KMS-11 (cell line): ENCODE measurements around the gene GARIN5B.
"Not testable (repeated sequence)": the region's sequence is repeated elsewhere in the genome, so short reads cannot be mapped to it uniquely, and the experiment has no call there.

Experiments used
- H2AFZ ChIP-seq: fragments of 200-600 bp; sonication (generic); 2 replicates; pipeline ENCODE4 v1.6.1; 2016; ENCODE audit warnings: antibody characterized with exemption, mixed run types, low read depth
- H3K27ac ChIP-seq: fragments of 200-600 bp; sonication (generic); 2 replicates; pipeline ENCODE4 v1.6.1; 2016; ENCODE audit warnings: mild to moderate bottlenecking, mixed run types
- H3K27me3 ChIP-seq: fragments of 200-600 bp; sonication (generic); 2 replicates; pipeline ENCODE4 v1.6.1; 2017; ENCODE audit warnings: mild to moderate bottlenecking, low read depth, mixed run types, moderate library complexity; ENCODE audit not compliant: insufficient read depth
- H3K36me3 ChIP-seq: fragments of 200-600 bp; sonication (generic); 2 replicates; pipeline ENCODE4 v1.6.1; 2017; ENCODE audit warnings: mild to moderate bottlenecking, mixed run types; ENCODE audit not compliant: insufficient read depth
- H3K4me1 ChIP-seq: fragments of 200-600 bp; sonication (generic); 2 replicates; pipeline ENCODE4 v1.6.1; 2016; ENCODE audit warnings: mild to moderate bottlenecking, low read depth, mixed run types; ENCODE audit not compliant: poor library complexity, severe bottlenecking
- H3K4me2 ChIP-seq: fragments of 200-600 bp; sonication (generic); 2 replicates; pipeline ENCODE4 v1.7.0; 2016; ENCODE audit warnings: mild to moderate bottlenecking, mixed run types
- H3K4me3 ChIP-seq: fragments of 200-600 bp; sonication (generic); IDR thresholded peaks from 2 replicates; pipeline ENCODE4 v1.6.1; 2017; ENCODE audit warnings: low read depth, low read length, mixed read lengths; ENCODE audit not compliant: insufficient read depth
- H3K79me2 ChIP-seq: fragments of 200-600 bp; sonication (generic); 2 replicates; pipeline ENCODE4 v1.6.1; 2016; ENCODE audit warnings: low read depth, mixed run types; ENCODE audit not compliant: insufficient read depth
- H3K9ac ChIP-seq: fragments of 200-600 bp; sonication (generic); 2 replicates; pipeline ENCODE4 v1.6.1; 2016; ENCODE audit warnings: mild to moderate bottlenecking, mixed run types
- H4K20me1 ChIP-seq: fragments of 200-600 bp; sonication (generic); 2 replicates; pipeline ENCODE4 v1.6.1; 2016; ENCODE audit warnings: mild to moderate bottlenecking, mixed run types; ENCODE audit not compliant: insufficient read depth
- TF ChIP-seq, protein P1 (sequence below): fragments of 200-600 bp; sonication (generic); conservative IDR thresholded peaks from 2 replicates; pipeline ENCODE4 v1.6.1; 2017; ENCODE audit warnings: low read depth, mild to moderate bottlenecking, antibody characterized with exemption, low read length, moderate library complexity, mixed read lengths

GARIN5B gene

DNA sequence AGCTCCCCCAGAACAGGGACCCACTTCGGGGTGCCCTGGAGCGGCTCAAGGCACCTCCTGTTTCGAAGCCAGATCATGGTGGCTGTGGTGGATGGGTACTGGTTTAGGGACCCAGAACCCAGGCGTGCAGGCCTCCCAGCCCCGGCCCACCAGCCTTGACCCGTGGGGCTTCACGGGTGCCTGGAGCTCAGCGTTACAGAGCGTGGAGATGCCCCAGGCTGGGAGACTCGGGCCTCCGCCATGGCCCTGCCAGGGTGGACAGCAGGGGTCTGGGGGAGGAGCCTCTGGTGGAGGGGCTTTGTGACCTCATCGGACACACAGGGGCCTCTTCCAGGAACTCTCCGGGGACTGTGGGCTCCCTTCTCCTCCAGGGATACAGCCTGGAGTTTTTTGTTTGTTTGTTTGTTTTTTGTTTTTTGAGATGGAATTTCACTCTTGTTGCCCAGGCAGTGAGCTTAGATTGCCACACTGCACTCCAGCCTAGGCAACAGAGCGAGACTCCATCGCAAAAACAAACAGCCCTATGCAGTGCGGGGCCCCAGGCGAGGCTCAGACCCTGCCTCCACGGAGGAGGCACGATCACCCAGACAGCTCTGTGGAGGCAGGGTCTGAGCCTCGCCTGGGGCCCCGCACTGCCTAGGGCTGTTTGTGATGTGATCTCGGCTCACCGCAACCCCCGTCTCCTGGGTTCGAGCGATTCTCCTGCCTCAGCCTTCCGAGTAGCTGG lies at the start of gene GARIN5B:
Gene GARIN5B (minus strand): TSS at position 271 of the 727 bp plus-strand sequence. CDS start 194 bp downstream, at position 77.
- no peak within 1 kb of the TSS for H3K9ac ChIP-seq
- no peak within 1 kb of the TSS for H3K4me3 ChIP-seq
- H3K79me2 ChIP-seq = no peaks in the 10 kb centered on the region
- TF ChIP-seq, protein P1, sequence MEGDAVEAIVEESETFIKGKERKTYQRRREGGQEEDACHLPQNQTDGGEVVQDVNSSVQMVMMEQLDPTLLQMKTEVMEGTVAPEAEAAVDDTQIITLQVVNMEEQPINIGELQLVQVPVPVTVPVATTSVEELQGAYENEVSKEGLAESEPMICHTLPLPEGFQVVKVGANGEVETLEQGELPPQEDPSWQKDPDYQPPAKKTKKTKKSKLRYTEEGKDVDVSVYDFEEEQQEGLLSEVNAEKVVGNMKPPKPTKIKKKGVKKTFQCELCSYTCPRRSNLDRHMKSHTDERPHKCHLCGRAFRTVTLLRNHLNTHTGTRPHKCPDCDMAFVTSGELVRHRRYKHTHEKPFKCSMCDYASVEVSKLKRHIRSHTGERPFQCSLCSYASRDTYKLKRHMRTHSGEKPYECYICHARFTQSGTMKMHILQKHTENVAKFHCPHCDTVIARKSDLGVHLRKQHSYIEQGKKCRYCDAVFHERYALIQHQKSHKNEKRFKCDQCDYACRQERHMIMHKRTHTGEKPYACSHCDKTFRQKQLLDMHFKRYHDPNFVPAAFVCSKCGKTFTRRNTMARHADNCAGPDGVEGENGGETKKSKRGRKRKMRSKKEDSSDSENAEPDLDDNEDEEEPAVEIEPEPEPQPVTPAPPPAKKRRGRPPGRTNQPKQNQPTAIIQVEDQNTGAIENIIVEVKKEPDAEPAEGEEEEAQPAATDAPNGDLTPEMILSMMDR = no peak
- H3K4me2 ChIP-seq = no peak within 1 kb of the TSS
- peaks cover 47% of the 10 kb centered on the region; the same call in 1 of the 2 replicates for H3K27me3 ChIP-seq
- no peak within 1 kb of the TSS for H3K27ac ChIP-seq
- no peaks in the 10 kb centered on the region for H4K20me1 ChIP-seq
- no peaks in the 10 kb centered on the region for H3K4me1 ChIP-seq
- no peak within 1 kb of the TSS for H2AFZ ChIP-seq
- no peaks in the 10 kb centered on the region for H3K36me3 ChIP-seq

DNA sequence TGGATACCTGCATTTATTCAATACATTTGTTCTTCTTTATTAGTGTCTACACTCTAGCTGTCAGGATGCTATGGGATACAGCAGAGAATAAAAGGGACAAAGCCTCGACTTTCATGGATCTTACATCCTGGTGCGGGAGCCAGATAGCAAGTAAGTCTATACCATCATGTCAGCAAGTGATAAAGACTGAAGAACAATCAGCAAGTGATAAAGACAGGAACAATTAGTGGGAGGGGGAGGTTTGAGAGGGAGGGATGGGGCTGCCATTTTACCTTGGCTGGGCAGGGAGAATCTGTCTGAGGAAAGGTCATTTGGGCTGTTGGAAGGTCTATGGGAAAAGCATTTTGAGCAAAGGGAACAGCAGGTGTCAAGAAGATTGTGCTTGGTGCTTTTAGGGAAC lies 47.1 kb upstream of the GARIN5B start:
- H3K9ac ChIP-seq = no peak overlapping the region
- H3K36me3 ChIP-seq = peaks cover 10% of the 10 kb centered on the region; the same call in 1 of the 2 replicates
- peaks cover 24% of the 10 kb centered on the region for H3K4me1 ChIP-seq
- H3K4me3 ChIP-seq = no peak overlapping the region
- TF ChIP-seq, protein P1 = no peak
- H3K4me2 ChIP-seq = no peak overlapping the region
- peaks cover 14% of the 10 kb centered on the region for H3K27me3 ChIP-seq
- H2AFZ ChIP-seq = no peak overlapping the region
- H3K79me2 ChIP-seq = peaks cover 24% of the 10 kb centered on the region
- no peak overlapping the region for H3K27ac ChIP-seq
- peaks cover 4% of the 10 kb centered on the region; the same call in 1 of the 2 replicates for H4K20me1 ChIP-seq

DNA sequence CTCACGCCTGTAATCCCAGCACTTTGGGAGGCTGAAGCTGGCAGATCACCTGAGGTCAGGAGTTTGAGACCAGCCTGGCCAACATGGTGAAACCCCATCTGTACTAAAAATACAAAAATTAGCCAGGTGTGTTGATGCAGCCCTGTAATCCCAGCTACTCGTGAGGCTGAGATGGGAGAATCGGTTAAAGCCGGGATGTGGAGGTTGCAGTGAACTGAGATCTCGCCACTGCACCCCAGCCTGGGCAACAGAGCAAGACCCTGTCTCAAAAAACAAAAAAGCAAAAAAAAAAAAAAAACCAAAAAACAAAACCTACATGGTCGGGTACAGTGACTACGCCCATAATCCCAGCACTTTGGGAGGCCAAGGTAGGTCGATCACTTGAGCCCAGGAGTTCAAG lies 46.1 kb upstream of the GARIN5B start:
- H2AFZ ChIP-seq, H3K27me3 ChIP-seq, H3K27ac ChIP-seq, H3K36me3 ChIP-seq, H3K4me3 ChIP-seq, H3K4me2 ChIP-seq, H4K20me1 ChIP-seq, H3K9ac ChIP-seq: not testable (repeated sequence)
- Histone ChIP-seq H3K4me1 (peaks cover 24% of the 10 kb centered on the region), H3K79me2 (peaks cover 34% of the 10 kb centered on the region)

DNA sequence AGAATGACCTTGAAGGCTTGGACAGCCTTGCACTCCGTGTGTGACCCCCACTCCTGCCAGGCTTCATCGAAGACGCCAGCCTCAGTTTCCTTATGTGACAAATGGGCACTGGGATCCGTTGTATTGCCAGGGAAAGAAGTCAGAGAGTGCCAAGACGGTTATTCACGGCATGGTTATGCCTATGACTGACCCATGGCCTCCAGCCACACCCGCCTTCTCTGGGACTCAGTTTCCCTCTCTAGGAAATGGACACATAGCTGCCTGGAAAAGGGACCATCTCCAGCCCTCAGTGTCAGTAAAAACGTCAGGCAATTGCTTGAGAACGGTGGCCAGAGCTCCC lies 45.4 kb upstream of the GARIN5B start:
- no peak overlapping the region for H3K4me3 ChIP-seq
- peak overlapping the region; percentile 86 for H3K4me2 ChIP-seq
- TF ChIP-seq, protein P1 = no peak
- H3K27me3 ChIP-seq = peaks cover 5% of the 10 kb centered on the region; the same call in 1 of the 2 replicates
- peaks cover 39% of the 10 kb centered on the region for H3K79me2 ChIP-seq
- peaks cover 4% of the 10 kb centered on the region; the same call in 1 of the 2 replicates for H4K20me1 ChIP-seq
- peaks cover 15% of the 10 kb centered on the region; the same call in 1 of the 2 replicates for H3K36me3 ChIP-seq
- H2AFZ ChIP-seq = peak overlapping the region; percentile 87; the same call in 1 of the 2 replicates
- H3K9ac ChIP-seq = peak overlapping the region; percentile 97
- H3K27ac ChIP-seq = peak overlapping the region; percentile 98
- H3K4me1 ChIP-seq = peaks cover 24% of the 10 kb centered on the region
